ENCODE data around the gene P2RY12. TPM values are rescaled to one million over a fixed set of nuclear protein-coding genes. Genes with fewer than 3 reads are reported as not detected.

Gene P2RY12
- total and polyA plus RNA-seq, 10 of the 15 experiments (the other 5 are each of a cell fraction or from before 2014, with no cell fraction given): 0.27 to 1.0 (median 0.66) TPM; not detected in 2

- TF ChIP-seq SUZ12 (IDR thresholded peaks at IDR 0.05; ENCODE audit: unreplicated experiment) (no peak), SIN3A (IDR thresholded peaks at IDR 0.05; ENCODE audit: low read depth, low read length) (no peak), KAT2A (conservative IDR thresholded peaks at IDR 0.05; ENCODE audit: control insufficient read depth, low read depth, low read length) (no peak), CHD4 (IDR thresholded peaks at IDR 0.05) (no peak), ZBTB33 (IDR thresholded peaks at IDR 0.05) (no peak), BMI1 (IDR thresholded peaks at IDR 0.05; ENCODE audit: borderline replicate concordance) (no peak), SREBF2 (IDR thresholded peaks at IDR 0.05; ENCODE audit: low read length) (no peak), ZNF622 (IDR thresholded peaks at IDR 0.05) (no peak), CHD1 (IDR thresholded peaks at IDR 0.05; ENCODE audit: low read depth, low read length) (no peak), ZNF24 (IDR thresholded peaks at IDR 0.05) (peak; percentile 95), TCF3 (IDR thresholded peaks at IDR 0.05; ENCODE audit: borderline replicate concordance, insufficient read depth, low read depth, low read length) (no peak), BRCA1 (IDR thresholded peaks at IDR 0.05; ENCODE audit: low read depth, low read length) (no peak), SUPT20H (IDR thresholded peaks at IDR 0.05; ENCODE audit: borderline replicate concordance, control insufficient read depth, low read depth, low read length) (no peak), RFX5 (IDR thresholded peaks at IDR 0.05; ENCODE audit: low read depth, low read length) (no peak), YY1 (IDR thresholded peaks at IDR 0.05; ENCODE audit: low read depth, low read length) (no peak), BACH1 (IDR thresholded peaks at IDR 0.05; ENCODE audit: borderline replicate concordance) (no peak), ZZZ3 (IDR thresholded peaks at IDR 0.05; ENCODE audit: control insufficient read depth, insufficient read length, low read depth) (no peak), CUX1 (IDR thresholded peaks at IDR 0.05; ENCODE audit: insufficient replicate concordance, low read depth, low read length) (peak; percentile 82), E4F1 (IDR thresholded peaks at IDR 0.05; ENCODE audit: borderline replicate concordance, partially characterized antibody) (no peak), EZH2 (IDR thresholded peaks at IDR 0.05; ENCODE audit: borderline replicate concordance, control insufficient read depth, low read depth, low read length) (no peak)
- TF ChIP-seq, protein P1, sequence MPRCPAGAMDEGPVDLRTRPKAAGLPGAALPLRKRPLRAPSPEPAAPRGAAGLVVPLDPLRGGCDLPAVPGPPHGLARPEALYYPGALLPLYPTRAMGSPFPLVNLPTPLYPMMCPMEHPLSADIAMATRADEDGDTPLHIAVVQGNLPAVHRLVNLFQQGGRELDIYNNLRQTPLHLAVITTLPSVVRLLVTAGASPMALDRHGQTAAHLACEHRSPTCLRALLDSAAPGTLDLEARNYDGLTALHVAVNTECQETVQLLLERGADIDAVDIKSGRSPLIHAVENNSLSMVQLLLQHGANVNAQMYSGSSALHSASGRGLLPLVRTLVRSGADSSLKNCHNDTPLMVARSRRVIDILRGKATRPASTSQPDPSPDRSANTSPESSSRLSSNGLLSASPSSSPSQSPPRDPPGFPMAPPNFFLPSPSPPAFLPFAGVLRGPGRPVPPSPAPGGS (IDR thresholded peaks at IDR 0.05; ENCODE audit: borderline replicate concordance, insufficient read depth, low read depth, low read length, poor library complexity, severe bottlenecking): no peak
Measured at GRCh38 chr3:151384741-151385174, at the start of gene P2RY12 (continued).
